ENCODE results near the gene PDXK.

PDXK gene

DNA sequence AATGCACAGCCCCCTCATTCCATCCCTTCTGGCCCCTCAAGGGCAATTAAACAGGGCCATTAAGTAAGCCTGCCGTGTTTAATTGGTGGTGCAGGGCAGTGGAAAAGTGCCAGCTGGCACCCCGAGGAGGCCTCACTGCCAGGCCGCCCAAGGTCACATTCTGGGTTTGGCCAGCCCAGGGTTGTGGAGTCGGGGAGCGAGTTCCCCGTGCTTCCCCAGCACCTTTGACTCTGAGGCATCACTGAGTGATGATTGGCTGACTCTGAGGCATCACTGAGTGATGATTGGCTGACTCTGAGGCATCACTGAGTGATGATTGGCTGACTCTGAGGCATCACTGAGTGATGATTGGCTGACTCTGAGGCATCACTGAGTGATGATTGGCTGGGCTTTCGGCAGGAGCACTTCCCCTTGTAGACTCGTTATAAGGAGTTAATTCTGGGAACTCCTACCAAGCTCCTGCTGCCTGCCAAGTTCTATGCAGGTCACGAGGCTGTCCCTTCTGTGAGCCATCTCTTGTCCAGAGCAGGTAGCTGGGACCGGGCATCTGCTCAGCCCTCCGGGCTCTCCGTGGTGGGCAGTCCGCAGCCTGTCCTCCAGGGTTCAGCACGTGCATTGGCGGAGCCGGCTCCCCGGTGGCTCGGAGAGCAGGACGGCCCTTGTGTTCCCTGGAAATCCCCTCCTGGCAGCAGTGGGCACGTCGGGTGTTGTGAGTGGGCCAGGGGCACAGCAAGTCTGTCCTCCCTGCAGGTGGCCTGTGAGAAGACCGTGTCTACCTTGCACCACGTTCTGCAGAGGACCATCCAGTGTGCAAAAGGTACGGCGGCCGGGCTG lies 36.2 kb downstream of the PDXK start:
- peaks cover 26% of the 10 kb centered on the region for H3K36me3 Mint-ChIP-seq
- H3K27me3 Mint-ChIP-seq = no peaks in the 10 kb centered on the region
- CTCF ChIA-PET = no interaction called here
- H3K4me1 Mint-ChIP-seq = no peaks in the 10 kb centered on the region
- H3K4me3 Mint-ChIP-seq = no peak overlapping the region
- DNase-seq = no peak
- H3K9me3 Mint-ChIP-seq = no peaks in the 10 kb centered on the region
- H3K27ac Mint-ChIP-seq = no peak overlapping the region

DNA sequence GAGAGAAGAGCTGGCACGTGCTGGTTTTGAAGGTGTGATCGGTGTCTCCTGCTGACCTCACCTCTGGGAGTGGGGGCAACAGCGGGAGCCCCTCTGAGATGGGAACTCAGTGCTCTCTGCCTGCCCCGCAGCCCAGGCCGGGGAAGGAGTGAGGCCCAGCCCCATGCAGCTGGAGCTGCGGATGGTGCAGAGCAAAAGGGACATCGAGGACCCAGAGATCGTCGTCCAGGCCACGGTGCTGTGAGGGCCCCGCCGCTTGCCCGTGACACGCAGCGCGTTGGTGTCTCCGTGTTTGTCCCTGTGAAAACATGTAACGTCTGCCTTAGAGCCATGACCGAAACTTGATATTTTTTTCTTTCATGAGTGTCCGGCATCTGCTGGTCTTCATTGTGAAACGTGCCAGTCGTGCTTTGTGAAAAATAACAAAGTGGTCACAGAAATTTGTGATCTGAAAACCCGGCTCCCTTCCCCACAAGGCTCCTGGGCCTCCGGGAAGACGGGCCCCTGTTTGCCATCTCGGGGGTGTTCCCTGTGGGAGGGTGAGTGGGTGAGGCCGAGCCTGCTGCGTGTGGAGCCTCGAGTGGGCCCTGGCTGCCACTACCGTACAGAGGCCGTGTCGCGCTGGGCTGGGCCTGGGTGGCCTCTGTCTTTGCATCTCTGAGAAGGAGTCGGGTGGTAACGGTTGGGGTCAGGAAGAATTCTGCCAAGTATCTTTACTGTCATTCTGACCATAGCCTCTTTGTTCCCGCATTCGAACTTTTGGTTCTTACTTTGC lies 37.1 kb downstream of the PDXK start:
- CTCF ChIA-PET = no interaction called here
- Mint-ChIP-seq H3K36me3 (peaks cover 19% of the 10 kb centered on the region), H3K4me3 (no peak overlapping the region), H3K4me1 (no peaks in the 10 kb centered on the region), H3K9me3 (no peaks in the 10 kb centered on the region), H3K27ac (no peak overlapping the region), H3K27me3 (no peaks in the 10 kb centered on the region)
- no peak for DNase-seq

DNA sequence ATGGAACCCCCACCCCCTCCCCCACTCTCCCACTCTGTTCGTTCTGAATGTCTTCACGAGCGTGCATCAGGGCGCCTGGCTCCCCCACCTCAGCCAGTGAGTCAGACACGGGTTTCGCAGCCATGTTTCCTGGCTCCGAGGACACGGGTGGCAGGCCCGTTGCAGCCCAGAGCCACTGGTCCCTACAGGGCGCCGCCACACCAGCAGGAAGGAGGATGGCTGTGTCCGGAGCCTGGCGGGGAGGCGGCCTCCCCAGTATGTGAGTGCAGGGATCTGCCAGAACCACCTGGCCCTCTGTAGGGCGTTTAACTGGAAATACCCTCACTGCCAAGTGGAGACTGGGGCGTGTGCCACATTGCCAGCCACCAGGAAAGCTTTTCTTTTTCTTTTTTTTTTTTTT lies 38.7 kb downstream of the PDXK start:
- Mint-ChIP-seq H3K9me3 (no peaks in the 10 kb centered on the region), H3K4me1 (no peaks in the 10 kb centered on the region), H3K36me3 (peaks cover 17% of the 10 kb centered on the region), H3K27ac (no peak overlapping the region), H3K4me3 (no peak overlapping the region), H3K27me3 (no peaks in the 10 kb centered on the region)
- CTCF ChIA-PET = no interaction called here
- DNase-seq = no peak

DNA sequence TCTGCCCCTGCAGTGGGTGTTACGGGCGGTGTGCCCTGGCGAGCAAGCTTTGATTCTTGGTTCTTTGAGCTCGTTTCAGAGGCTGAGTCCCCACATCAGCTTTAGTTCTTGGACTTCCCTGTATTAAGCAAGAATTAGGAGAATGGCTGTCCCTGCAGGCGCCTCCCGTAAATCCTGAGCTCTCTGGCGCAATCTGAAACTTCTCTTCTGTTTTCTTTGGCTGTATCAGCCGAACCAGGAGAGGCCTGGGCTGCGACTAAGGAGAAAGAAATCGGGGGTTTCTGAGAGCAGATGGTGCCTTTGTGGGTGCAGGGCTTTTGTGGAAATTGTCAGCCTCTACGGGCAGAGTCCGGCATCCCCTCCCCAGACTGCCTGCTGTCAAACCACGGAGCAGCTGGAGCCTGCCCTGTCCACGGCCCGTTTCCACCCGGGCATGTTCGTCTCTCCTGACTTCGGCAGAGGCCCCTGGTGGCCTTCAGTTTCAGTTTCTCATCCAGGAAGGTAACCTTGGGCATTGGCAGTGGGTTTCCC lies 39.2 kb downstream of the PDXK start:
- Mint-ChIP-seq H3K27me3 (no peaks in the 10 kb centered on the region), H3K4me1 (no peaks in the 10 kb centered on the region), H3K27ac (no peak overlapping the region), H3K36me3 (peaks cover 16% of the 10 kb centered on the region), H3K9me3 (no peaks in the 10 kb centered on the region), H3K4me3 (no peak overlapping the region)
- CTCF ChIA-PET = no interaction called here
- DNase-seq = no peak

DNA sequence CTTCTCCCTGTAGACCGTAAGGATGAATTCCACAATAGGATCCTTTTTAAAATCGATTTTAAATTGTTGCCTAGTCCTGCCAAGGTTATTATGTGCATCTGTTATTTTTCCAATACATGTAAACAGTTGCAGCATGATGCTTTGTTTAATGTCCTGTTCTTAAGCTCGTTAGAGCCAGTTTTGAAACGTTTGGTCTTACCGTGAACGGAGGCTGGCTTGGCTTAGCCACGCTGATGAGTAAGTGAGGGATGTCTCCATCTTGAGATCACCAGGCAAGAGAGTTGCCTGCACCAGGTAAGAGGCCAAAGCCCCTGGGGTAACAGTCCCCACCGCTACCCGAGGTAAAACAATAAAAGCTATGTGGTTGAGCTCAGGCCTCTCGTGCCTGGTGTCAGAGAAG lies 39.9 kb downstream of the PDXK start:
- Mint-ChIP-seq H3K9me3 (no peaks in the 10 kb centered on the region), H3K27me3 (no peaks in the 10 kb centered on the region), H3K4me3 (no peak overlapping the region), H3K36me3 (peaks cover 15% of the 10 kb centered on the region), H3K4me1 (no peaks in the 10 kb centered on the region), H3K27ac (no peak overlapping the region)
- no peak for DNase-seq
- CTCF ChIA-PET = no interaction called here

DNA sequence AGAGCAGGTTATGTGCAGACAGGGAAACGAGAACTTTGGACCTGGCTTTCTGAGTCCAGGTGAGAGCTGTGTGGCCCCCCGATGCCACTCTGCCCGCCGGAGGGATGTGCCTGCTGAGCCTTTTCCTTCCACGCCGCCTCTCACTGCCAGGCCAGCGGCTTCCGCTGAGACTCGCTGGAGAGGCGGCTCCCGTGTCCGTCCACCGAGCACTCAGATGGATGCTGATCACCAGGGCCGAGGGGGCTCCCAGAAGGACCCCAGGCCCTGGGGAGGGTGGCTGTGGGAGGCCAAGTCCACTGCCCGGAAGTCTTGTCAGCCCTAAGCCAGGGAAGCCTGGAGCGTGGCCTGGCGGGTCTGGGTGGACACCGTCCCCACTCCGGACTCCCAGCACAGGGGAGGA lies 40.7 kb downstream of the PDXK start:
- H3K9me3 Mint-ChIP-seq = no peaks in the 10 kb centered on the region
- no peak for DNase-seq
- no peak overlapping the region for H3K4me3 Mint-ChIP-seq
- H3K36me3 Mint-ChIP-seq = peaks cover 10% of the 10 kb centered on the region
- CTCF ChIA-PET = no interaction called here
- no peak overlapping the region for H3K27ac Mint-ChIP-seq
- no peaks in the 10 kb centered on the region for H3K4me1 Mint-ChIP-seq
- H3K27me3 Mint-ChIP-seq = no peaks in the 10 kb centered on the region

DNA sequence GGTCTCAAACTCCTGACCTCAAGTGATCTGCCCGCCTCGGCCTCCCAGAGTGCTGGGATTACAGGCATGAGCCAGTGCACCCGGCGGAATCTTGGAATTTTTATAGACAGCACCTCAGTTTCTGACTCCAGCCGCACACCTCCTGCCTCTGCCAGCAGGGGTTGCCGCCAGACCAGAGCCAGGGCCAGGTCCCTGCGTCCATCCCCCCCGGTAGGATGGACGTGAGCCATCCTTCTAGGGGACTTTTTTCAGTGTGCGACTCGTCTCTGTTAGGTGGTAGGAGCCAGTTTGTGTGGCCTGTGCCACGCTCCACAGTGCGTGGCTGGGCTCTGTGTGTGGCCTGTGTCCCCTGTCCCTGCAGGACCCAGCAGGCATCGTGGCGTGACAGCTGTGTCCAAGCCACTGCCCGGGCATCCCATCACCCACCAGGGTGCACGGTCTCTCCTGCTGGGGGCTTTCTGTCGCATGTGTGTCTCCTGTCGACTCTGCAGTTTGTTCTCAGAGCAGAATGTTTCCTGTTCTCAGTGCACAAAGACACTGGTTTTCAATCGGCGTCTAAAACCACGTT lies 41.5 kb downstream of the PDXK start:
- CTCF ChIA-PET = no interaction called here
- DNase-seq = no peak
- peaks cover 9% of the 10 kb centered on the region for H3K36me3 Mint-ChIP-seq
- no peak overlapping the region for H3K4me3 Mint-ChIP-seq
- no peaks in the 10 kb centered on the region for H3K9me3 Mint-ChIP-seq
- no peak overlapping the region for H3K27ac Mint-ChIP-seq
- H3K4me1 Mint-ChIP-seq = no peaks in the 10 kb centered on the region
- no peaks in the 10 kb centered on the region for H3K27me3 Mint-ChIP-seq

DNA sequence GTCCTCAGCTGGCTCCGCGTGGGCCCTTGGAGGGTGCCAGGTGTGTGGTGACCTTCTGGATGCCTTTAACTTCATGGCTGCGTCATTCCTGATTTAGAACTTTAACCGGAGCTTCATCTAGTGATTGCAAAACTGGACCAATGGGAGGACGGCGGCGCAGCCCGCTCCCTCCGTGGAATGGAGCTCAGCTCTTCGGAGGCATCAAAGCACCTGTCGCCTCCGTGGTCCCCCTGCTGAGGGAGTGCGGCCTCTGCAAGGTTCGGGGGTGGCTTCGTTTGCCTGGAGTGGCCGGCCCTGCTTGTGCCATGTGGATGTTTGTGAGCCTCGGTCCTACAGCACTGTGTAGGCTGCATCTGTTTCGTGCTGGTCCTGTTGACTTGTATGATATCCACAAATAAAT lies 43.0 kb downstream of the PDXK start:
- H3K27ac Mint-ChIP-seq = no peak overlapping the region
- no peaks in the 10 kb centered on the region for H3K4me1 Mint-ChIP-seq
- no peaks in the 10 kb centered on the region for H3K9me3 Mint-ChIP-seq
- CTCF ChIA-PET = no interaction called here
- H3K27me3 Mint-ChIP-seq = no peaks in the 10 kb centered on the region
- H3K36me3 Mint-ChIP-seq = peaks cover 3% of the 10 kb centered on the region
- no peak overlapping the region for H3K4me3 Mint-ChIP-seq
- DNase-seq = no peak

DNA sequence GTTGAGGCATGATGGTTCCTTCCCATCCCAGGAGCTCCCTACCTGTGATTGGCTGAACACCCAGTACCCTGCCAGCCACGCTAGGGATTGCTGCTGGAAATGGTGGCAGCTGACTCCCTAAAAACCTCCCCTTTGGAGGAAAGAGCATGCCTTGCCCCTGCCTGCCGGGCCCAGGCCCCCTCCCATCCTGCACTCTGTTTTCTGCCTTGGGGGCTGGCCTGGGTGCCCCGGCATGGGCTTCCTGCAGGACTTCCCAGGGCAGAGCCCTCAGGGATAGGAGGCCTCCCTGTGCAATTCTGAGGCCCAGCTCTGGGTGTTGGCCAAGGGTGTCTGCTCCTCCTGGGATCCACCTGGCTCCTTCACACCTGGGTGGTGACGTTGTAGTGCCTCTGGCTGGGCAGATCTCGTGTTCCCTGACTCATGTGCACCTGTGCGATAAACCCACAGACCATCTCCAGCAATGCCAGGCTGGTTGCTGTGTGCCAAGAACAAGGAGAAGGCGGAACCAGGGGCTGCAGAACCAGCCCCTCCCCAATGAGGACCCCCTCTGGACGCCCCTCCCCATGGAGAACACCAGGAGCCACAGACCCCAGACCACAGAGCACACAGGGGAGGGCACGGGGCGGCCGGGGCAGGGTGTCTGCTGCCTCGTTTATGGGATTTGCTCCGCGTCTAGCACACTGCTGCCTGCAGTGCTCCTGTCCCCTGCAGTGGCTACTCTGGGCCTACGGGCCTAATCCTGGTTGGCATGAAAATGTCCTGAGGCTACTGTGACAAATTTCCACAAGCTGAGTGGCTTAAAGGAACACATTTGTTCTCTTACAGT lies 43.6 kb downstream of the PDXK start:
- H3K36me3 Mint-ChIP-seq = peaks cover 3% of the 10 kb centered on the region
- H3K9me3 Mint-ChIP-seq = no peaks in the 10 kb centered on the region
- no peaks in the 10 kb centered on the region for H3K27me3 Mint-ChIP-seq
- CTCF ChIA-PET = no interaction called here
- H3K4me3 Mint-ChIP-seq = no peak overlapping the region
- no peaks in the 10 kb centered on the region for H3K4me1 Mint-ChIP-seq
- no peak overlapping the region for H3K27ac Mint-ChIP-seq
- DNase-seq = no peak

DNA sequence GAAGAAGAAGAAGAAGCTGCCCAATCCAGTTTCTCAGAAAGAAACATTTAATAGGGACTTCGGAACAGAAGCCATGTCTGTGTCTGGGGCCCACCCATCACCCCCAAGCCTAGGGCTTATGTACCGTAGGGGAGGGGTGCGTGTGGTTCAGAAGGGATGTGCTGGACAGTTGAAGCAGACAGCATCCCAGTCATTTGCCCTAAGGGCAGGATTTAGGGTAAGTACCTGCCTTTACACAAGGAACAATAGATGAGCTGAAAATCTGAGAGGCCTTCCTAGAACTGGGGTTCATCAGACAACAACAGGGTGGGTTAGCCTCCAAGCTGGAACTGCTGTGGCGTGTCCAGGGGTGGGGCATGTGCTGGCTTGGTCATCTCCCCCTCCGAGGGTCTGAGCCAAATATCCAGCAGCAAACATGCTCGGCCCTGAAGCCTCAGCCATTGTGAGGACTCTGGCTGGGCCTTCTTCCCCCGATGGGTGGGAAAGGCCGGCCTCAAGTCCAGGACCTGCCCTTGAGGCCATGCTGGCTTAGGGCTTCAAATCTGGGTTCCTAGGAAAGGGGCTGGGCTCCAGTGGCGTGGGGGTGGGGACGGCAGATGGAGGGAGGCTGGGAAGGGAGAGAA lies 45.1 kb downstream of the PDXK start:
- no peak for DNase-seq
- CTCF ChIA-PET = no interaction called here
- no peak overlapping the region for H3K27ac Mint-ChIP-seq
- H3K27me3 Mint-ChIP-seq = peaks cover 4% of the 10 kb centered on the region
- peaks cover 3% of the 10 kb centered on the region for H3K36me3 Mint-ChIP-seq
- H3K4me3 Mint-ChIP-seq = no peak overlapping the region
- H3K9me3 Mint-ChIP-seq = no peaks in the 10 kb centered on the region
- no peaks in the 10 kb centered on the region for H3K4me1 Mint-ChIP-seq

DNA sequence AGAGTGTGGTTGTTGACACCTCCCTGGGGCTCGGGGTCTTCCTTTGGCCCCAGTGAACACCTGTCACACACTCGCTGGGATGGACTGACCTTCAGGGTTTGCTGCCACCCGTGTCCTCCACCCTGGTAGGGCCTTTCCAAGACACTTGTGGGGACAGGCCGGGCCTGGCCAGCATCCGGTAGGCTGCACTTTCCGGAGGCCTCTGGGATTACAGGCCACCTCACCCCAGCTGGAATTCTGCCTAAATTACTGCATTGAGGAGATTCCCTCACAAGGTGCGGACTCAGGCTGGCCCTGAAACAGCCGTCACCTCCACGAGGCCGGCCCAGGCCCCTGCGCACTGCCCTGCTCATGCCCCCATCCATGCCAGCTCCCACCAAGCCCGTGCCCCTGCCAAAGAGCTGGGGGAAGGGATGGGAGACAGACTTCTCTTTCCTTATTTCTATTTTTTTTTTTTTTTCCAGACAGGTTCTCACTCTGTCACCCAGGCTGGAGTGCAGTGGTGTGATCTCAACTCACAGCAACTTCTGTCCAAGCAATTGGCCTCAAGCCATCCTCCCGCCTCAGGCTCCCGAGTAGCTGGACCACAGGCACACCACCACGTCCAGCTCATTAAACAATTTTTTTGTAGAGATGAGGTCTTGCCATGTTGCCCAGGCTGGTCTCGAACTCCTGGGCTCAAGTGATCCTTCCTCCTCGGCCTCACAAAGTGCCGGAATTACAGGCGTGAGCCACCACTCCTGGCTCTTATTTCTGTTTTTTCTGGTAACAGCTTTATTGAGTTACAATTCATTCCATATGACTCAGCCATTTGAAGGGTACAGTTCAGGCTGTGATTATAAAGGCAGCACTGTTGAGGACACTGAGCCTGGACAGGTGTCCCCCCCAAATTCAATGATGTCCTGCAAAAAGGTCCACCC lies 45.9 kb downstream of the PDXK start:
- Mint-ChIP-seq H3K9me3 (no peaks in the 10 kb centered on the region), H3K36me3 (peaks cover 3% of the 10 kb centered on the region), H3K4me3 (no peak overlapping the region), H3K27me3 (peaks cover 4% of the 10 kb centered on the region), H3K4me1 (no peaks in the 10 kb centered on the region), H3K27ac (no peak overlapping the region)
- DNase-seq = no peak
- CTCF ChIA-PET = no interaction called here

DNA sequence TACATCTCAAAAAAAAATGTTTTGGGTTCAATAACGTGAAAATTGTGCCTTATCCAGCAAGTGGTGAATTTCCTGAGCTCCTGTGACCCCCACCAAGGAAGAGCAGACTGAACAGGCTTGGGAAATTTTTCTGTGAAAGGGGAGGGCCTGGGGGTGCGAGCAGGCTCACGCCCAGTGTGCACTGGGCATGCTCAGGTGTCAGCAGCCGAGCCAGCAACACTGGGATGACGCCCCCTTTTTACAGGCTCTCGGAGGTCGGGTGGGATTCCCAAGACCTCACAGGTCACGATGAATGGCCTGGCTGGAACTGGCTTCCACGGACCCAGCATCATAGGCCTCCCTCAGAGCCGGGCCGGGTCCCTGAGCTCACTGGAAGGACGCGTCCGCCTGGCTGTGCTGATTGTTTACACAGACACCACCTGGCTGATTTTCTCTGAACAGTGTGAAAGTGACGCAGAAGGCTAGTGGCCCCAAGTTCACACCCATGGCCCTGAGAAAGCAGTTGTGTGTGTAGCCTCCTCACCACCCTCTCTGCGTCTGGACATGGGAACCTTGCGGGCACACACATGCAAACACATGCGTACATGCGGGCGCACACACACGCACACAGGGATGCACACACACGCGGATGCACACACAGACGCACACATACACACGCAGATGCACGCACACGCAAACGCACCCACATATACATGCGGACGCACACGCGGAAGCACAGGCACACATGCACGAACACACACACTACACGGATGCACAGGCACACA lies 48.0 kb downstream of the PDXK start:
- no peaks in the 10 kb centered on the region for H3K9me3 Mint-ChIP-seq
- peaks cover 5% of the 10 kb centered on the region for H3K4me1 Mint-ChIP-seq
- CTCF ChIA-PET = no interaction called here
- H3K36me3 Mint-ChIP-seq = peaks cover 7% of the 10 kb centered on the region
- DNase-seq = no peak
- no peak overlapping the region for H3K4me3 Mint-ChIP-seq
- H3K27ac Mint-ChIP-seq = no peak overlapping the region
- peaks cover 4% of the 10 kb centered on the region for H3K27me3 Mint-ChIP-seq

Data from activated naive CD4-positive, alpha-beta T cell treated with anti-CD3 and anti-CD28 coated beads, Interleukin-2, amount 10 ng/mL, durations not matched to agents 7 days and 5 days (primary cell).